ENCODE measurements around the gene DTX4. TPM values are rescaled to one million over a fixed set of nuclear protein-coding genes. Genes with fewer than 3 reads are reported as not detected.

DTX4 gene
- total RNA-seq, 3 donors from 2014 or later = 0.18 to 0.82 (median 0.21) TPM

- Mint-ChIP-seq H3K36me3 (ENCODE audit: insufficient read depth) (no peaks in the 10 kb centered on the region), H3K9me3 (no peaks in the 10 kb centered on the region), H3K4me3 (peak within 1 kb of the TSS; percentile 46), H3K4me1 (ENCODE audit: low read depth) (peaks cover 28% of the 10 kb centered on the region), H3K27me3 (ENCODE audit: low read depth) (peaks cover 9% of the 10 kb centered on the region)
- DNase-seq (no peak), ATAC-seq (no peak)
Observed at GRCh38 chr11:59212744-59213631, 41.1 kb downstream of the DTX4 start, which contains the start of gene MPEG1. Gene MPEG1, minus strand, starts transcription at chr11:59212927. Its CDS starts 62 bp downstream, at chr11:59212865.

GRCh38 chr11:59214141-59214893 lies 42.4 kb downstream of the DTX4 start:
- Mint-ChIP-seq H3K4me1 (ENCODE audit: low read depth) (peaks cover 15% of the 10 kb centered on the region), H3K36me3 (ENCODE audit: insufficient read depth) (no peaks in the 10 kb centered on the region), H3K27me3 (ENCODE audit: low read depth) (peaks cover 9% of the 10 kb centered on the region), H3K4me3 (no peak overlapping the region), H3K9me3 (no peaks in the 10 kb centered on the region)
- no peak for DNase-seq
- ATAC-seq = no peak

DNA sequence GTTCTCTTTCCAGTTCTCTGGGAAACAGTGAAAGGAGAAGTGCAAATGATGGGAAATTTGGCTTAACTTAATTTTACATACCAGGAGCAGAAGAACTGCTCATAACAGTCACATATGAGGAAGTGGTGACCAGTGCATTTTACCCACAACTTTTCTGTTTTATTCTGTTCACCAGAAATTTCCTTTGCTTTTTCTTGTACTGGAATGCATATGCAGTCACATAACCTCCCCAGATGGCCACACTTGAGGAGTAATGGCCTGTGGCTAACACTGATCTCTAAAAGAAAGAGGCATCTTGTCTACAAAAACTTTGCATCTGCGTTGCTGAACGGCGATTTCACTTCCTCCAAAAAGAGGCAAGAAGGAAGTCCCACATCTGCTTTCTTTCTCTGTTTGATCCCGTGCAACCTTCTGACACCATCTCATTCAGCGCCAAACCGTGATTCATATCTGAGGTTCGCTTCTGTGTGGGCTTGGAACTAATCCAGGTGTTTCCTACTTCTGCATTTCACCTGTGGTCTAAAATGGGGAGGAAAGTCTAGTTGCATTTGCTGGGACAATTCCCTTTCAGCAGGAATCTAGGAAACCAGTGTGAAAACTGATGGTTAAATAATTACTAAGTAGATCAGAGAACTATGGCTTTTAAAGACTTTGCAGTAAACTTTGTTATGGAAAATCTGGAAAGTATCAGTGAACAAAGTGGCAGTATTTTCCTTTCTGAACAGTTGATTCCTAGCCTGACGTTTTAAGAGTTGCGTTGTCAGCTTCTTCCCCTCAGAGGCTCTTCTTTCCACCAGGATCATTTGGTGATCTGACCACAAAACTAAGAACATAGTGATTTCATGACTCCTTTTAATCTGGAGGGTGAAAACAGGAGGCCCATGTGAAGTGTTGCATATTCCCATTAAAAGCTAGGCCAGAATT lies 45.0 kb downstream of the DTX4 start:
- no peaks in the 10 kb centered on the region for H3K36me3 Mint-ChIP-seq (ENCODE audit: insufficient read depth)
- no peak overlapping the region for H3K4me3 Mint-ChIP-seq
- H3K4me1 Mint-ChIP-seq (ENCODE audit: low read depth) = peaks cover 13% of the 10 kb centered on the region
- peaks cover 3% of the 10 kb centered on the region for H3K27me3 Mint-ChIP-seq (ENCODE audit: low read depth)
- DNase-seq (no peak), ATAC-seq (peak; percentile 64 to 72)
- no peaks in the 10 kb centered on the region for H3K9me3 Mint-ChIP-seq

- H3K4me3 Mint-ChIP-seq = no peak overlapping the region
- ATAC-seq = no peak
- no peaks in the 10 kb centered on the region for H3K9me3 Mint-ChIP-seq
- DNase-seq = no peak
- H3K27me3 Mint-ChIP-seq (ENCODE audit: low read depth) = no peaks in the 10 kb centered on the region
- no peaks in the 10 kb centered on the region for H3K36me3 Mint-ChIP-seq (ENCODE audit: insufficient read depth)
- peaks cover 13% of the 10 kb centered on the region for H3K4me1 Mint-ChIP-seq (ENCODE audit: low read depth)
Observed at GRCh38 chr11:59218319-59218718, 46.4 kb downstream of the DTX4 start.

DNA sequence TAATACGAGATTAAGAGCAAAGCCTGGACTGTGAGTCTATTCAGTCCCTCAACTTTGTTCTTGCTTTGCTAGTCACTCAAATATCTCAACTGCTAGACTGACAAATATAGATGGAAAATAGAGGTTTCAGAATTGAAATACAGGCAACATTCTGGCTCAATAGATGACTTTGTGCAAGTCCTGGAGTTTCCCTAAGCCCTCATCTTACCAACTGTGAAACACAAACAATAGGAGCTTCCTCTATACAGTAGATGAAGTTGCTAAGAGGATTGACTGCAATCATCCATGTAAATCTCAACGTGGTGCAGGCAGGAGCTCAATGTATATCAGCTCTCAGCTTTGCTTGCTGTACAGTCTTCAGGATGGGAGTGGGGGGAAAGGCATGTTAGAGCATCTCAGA lies 47.0 kb downstream of the DTX4 start:
- peaks cover 13% of the 10 kb centered on the region for H3K4me1 Mint-ChIP-seq (ENCODE audit: low read depth)
- H3K9me3 Mint-ChIP-seq = no peaks in the 10 kb centered on the region
- H3K36me3 Mint-ChIP-seq (ENCODE audit: insufficient read depth) = no peaks in the 10 kb centered on the region
- no peak for DNase-seq
- ATAC-seq = no peak
- H3K27me3 Mint-ChIP-seq (ENCODE audit: low read depth) = no peaks in the 10 kb centered on the region
- H3K4me3 Mint-ChIP-seq = no peak overlapping the region

GRCh38 chr11:59219836-59220235 lies 47.9 kb downstream of the DTX4 start:
- ATAC-seq (no peak), DNase-seq (no peak)
- H3K4me1 Mint-ChIP-seq (ENCODE audit: low read depth) = peaks cover 20% of the 10 kb centered on the region
- no peak overlapping the region for H3K4me3 Mint-ChIP-seq
- no peaks in the 10 kb centered on the region for H3K36me3 Mint-ChIP-seq (ENCODE audit: insufficient read depth)
- no peaks in the 10 kb centered on the region for H3K27me3 Mint-ChIP-seq (ENCODE audit: low read depth)
- H3K9me3 Mint-ChIP-seq = no peaks in the 10 kb centered on the region

GRCh38 chr11:59221441-59221840 lies 49.5 kb downstream of the DTX4 start:
- no peak for ATAC-seq

DNA sequence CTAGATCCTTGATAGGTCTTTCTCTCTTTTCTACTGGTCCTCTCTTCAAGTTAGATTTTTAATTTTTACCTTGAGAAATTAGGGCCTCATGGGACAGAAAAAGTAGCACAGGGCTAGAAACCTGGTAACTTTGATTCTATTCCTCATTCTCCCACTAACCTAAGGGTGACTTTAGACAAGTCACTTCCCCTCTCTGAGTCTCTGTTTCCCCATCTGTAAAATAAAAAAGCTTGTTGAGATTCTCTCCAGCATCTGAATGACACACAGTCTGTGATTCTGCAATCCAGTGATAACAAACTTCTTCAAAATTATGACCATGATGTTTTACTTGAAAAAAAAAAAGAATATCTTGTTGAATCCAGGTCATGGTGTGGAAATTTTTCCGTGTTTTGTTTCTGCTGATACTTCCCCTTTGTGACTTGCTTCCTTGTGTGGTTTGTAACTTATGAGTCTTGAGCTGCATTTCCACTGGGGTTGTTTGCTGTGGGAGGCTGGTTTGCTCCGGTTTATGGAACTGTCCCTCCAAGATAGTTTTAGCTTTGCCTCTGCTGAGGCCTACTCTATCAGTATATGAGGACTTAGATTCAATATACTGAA lies 50.6 kb downstream of the DTX4 start:
- Mint-ChIP-seq H3K4me1 (ENCODE audit: low read depth) (peaks cover 11% of the 10 kb centered on the region), H3K27me3 (ENCODE audit: low read depth) (peaks cover 4% of the 10 kb centered on the region), H3K4me3 (no peak overlapping the region), H3K9me3 (no peaks in the 10 kb centered on the region), H3K36me3 (ENCODE audit: insufficient read depth) (no peaks in the 10 kb centered on the region)
- no peak for DNase-seq
- no peak for ATAC-seq

More at GRCh38 chr11:59221441-59221840, 49.5 kb downstream of the DTX4 start:
- DNase-seq = no peak
- H3K27me3 Mint-ChIP-seq (ENCODE audit: low read depth) = peaks cover 4% of the 10 kb centered on the region
- peaks cover 21% of the 10 kb centered on the region for H3K4me1 Mint-ChIP-seq (ENCODE audit: low read depth)
- no peaks in the 10 kb centered on the region for H3K36me3 Mint-ChIP-seq (ENCODE audit: insufficient read depth)
- H3K9me3 Mint-ChIP-seq = no peaks in the 10 kb centered on the region
- no peak overlapping the region for H3K4me3 Mint-ChIP-seq

DNA sequence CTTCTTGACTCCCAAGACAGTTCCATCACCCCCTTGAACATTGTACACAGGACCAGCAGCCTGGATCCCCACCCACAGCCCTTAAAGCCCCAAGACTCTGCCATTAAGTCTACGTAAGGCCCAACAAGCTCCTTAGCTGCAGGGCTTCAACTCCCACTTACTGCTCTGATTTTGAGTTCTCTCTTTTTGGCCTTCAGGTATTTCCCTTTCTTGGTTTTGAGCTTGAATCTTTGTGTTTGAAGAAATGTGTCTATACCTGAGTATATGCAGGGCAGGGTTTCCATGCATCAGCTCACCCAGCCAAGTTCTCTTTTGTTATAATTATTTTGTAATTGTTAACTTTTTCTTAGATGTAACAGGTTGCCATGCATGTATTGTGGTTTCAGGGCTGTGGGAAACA lies 51.2 kb downstream of the DTX4 start:
- DNase-seq (no peak), ATAC-seq (no peak)
- Mint-ChIP-seq H3K4me3 (no peak overlapping the region), H3K4me1 (ENCODE audit: low read depth) (peaks cover 11% of the 10 kb centered on the region), H3K27me3 (ENCODE audit: low read depth) (peaks cover 4% of the 10 kb centered on the region), H3K36me3 (ENCODE audit: insufficient read depth) (no peaks in the 10 kb centered on the region), H3K9me3 (no peaks in the 10 kb centered on the region)

DNA sequence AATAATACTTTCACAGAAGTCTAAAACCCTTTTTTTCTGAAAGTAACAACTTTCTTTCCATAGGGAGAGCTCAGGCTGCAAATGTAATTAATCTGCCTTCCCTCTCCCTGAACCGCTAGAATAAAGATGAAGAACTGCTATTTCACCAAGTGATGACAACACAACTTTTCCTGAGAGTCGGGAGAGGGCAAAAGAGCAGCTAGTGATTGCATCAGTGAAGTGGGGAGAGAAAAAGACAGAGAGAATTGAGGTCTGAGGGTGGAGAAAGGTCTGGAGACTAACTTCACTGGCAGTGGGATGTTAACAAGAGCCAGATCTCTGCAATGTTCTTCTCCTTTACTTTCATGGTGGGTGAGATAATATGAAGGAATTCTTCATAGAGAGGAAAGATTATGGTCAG lies 51.7 kb downstream of the DTX4 start:
- DNase-seq = no peak
- peaks cover 11% of the 10 kb centered on the region for H3K4me1 Mint-ChIP-seq (ENCODE audit: low read depth)
- H3K36me3 Mint-ChIP-seq (ENCODE audit: insufficient read depth) = no peaks in the 10 kb centered on the region
- no peaks in the 10 kb centered on the region for H3K9me3 Mint-ChIP-seq
- no peak for ATAC-seq
- peaks cover 4% of the 10 kb centered on the region for H3K27me3 Mint-ChIP-seq (ENCODE audit: low read depth)
- H3K4me3 Mint-ChIP-seq = no peak overlapping the region

- peak; percentile 23 to 46 for ATAC-seq
- DNase-seq = no peak
- H3K9me3 Mint-ChIP-seq = no peaks in the 10 kb centered on the region
Observed at GRCh38 chr11:59224351-59224928, 52.5 kb downstream of the DTX4 start.

GRCh38 chr11:59225017-59225416 lies 53.1 kb downstream of the DTX4 start:
- H3K4me1 Mint-ChIP-seq (ENCODE audit: low read depth) = peaks cover 11% of the 10 kb centered on the region
- DNase-seq (no peak), ATAC-seq (peak; percentile 38 to 60)
- peaks cover 4% of the 10 kb centered on the region for H3K27me3 Mint-ChIP-seq (ENCODE audit: low read depth)
- no peaks in the 10 kb centered on the region for H3K9me3 Mint-ChIP-seq
- no peak overlapping the region for H3K4me3 Mint-ChIP-seq
- H3K36me3 Mint-ChIP-seq (ENCODE audit: insufficient read depth) = no peaks in the 10 kb centered on the region

More at GRCh38 chr11:59224351-59224928, 52.5 kb downstream of the DTX4 start:
- H3K27me3 Mint-ChIP-seq (ENCODE audit: low read depth) = peaks cover 4% of the 10 kb centered on the region
- H3K4me1 Mint-ChIP-seq (ENCODE audit: low read depth) = peaks cover 11% of the 10 kb centered on the region
- no peak overlapping the region for H3K4me3 Mint-ChIP-seq
- no peaks in the 10 kb centered on the region for H3K36me3 Mint-ChIP-seq (ENCODE audit: insufficient read depth)

GRCh38 chr11:59226396-59226795 lies 54.5 kb downstream of the DTX4 start:
- Mint-ChIP-seq H3K36me3 (ENCODE audit: insufficient read depth) (no peaks in the 10 kb centered on the region), H3K27me3 (ENCODE audit: low read depth) (peaks cover 4% of the 10 kb centered on the region)
- ATAC-seq = no peak

More at GRCh38 chr11:59226396-59226795, 54.5 kb downstream of the DTX4 start:
- H3K4me1 Mint-ChIP-seq (ENCODE audit: low read depth) = peaks cover 9% of the 10 kb centered on the region
- DNase-seq = no peak
- H3K4me3 Mint-ChIP-seq = no peak overlapping the region
- no peaks in the 10 kb centered on the region for H3K9me3 Mint-ChIP-seq

All from activated T-cell treated with anti-CD3 and anti-CD28 coated beads, Interleukin-2, amount 50 U/mL, for 4 hours (primary cell).